Measurements from ENCODE around the gene AJAP1.

Gene AJAP1

DNA sequence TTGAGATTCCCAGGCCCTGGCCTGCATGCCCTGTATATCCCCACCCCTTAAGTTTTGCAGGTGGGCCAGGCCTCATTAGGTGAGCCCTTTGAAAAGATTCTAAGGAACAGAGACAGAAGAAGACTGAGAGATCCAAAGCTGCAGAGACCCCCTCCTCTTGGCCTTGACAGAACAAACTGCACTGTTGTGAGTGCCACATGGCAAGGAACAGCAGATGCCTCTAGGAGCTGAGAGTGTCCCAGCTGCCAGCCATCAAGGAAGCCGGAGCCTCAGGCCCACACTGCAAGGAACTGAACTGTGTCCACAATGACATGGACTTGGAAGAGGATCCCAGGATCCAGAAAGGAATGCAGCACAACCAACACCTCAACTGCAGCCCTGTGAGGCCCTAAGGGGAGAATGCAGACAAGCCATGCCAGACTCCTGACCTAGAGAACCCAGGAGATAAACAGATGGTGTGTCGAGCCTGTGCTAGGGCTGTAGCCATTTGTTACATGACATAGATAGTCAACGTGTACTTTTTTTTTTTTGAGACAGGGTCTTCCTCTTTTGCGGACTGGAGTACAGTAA, 182.7 kb downstream of the AJAP1 start:
- DNase-seq (ENCODE audit: low spot score), result no peak

DNA sequence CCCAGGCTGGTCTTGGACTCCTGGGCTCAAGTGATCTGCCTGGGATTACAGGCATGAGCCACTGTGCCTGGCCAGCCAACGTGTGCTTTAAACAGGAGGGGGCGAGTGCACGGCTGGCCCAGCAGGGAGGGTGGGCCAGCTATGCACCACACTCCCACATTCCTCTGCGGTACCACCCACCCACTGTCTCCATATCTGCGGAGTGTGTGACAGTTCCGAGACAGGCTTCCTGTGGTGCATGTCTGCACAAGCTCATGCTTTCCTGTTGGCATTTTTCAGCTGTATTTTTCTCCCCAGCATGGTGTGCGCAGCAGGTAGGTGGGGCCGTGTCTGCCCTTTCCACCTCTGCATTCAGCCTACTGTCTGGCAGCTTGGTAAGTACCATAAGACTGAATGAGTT, 183.3 kb downstream of the AJAP1 start:
- no peak for DNase-seq (ENCODE audit: low spot score)

DNA sequence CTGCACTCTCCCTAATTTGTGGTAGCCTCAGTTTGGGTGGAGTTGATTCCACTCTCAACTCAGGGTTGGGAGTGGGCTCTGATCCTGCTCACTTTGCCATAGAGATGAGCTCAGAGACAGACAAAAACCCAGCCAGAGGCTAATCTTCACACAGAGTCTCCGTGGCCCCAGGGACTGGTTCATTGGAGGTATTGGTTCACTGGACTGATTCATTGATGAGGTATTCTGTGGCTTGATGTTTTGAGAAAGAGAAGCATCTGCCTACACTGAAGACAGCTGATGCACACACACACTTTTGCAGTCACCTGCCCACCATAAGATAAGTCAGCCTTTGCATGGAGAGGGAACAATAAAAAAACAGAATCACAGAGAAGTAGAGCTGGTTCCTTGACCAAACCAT, 183.8 kb downstream of the AJAP1 start:
- DNase-seq (ENCODE audit: low spot score), result no peak
